Rectal smooth muscle tissue (tissue), 1 donor: Measurements from ENCODE around the gene RER1.

Experiments
- H3K27ac ChIP-seq: one replicate; pipeline ENCODE4 v1.7.0; 2013; ENCODE audit warnings: low read depth, low read length, inconsistent platforms
- H3K27me3 ChIP-seq: one replicate; pipeline ENCODE4 v1.7.0; 2013; ENCODE audit warnings: low read length; ENCODE audit not compliant: control insufficient read depth, insufficient read depth
- H3K36me3 ChIP-seq: one replicate; pipeline ENCODE4 v1.7.0; 2013; ENCODE audit warnings: low read length; ENCODE audit not compliant: control insufficient read depth, insufficient read depth
- H3K4me1 ChIP-seq: one replicate; pipeline ENCODE4 v1.7.0; 2013; ENCODE audit warnings: low read length; ENCODE audit not compliant: control insufficient read depth, insufficient read depth
- H3K4me3 ChIP-seq: one replicate; pipeline ENCODE4 v1.7.0; 2013; ENCODE audit warnings: low read length
- H3K9ac ChIP-seq: one replicate; pipeline ENCODE4 v1.7.0; 2013; ENCODE audit warnings: low read length

RER1 gene

DNA sequence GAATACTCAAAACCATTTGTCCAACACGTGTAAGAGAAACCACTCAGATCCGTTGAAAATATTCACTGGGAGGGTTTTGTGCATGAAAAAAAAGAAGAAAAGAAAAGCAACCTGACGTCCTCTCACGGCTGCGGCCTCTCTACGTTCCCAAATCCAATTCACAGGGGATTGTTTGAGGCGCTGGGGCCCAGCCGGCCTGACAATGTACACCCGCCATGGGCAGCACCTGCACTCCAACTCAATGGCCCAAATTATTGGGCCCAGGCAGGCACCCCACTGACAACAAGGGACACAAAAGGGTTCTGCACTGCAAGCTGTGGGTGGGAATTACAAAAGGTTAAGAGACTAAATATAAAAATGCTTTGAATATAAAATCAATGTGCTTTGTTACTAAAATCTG lies 41.8 kb upstream of the RER1 start:
- Histone ChIP-seq H3K4me1 (peaks cover 2% of the 10 kb centered on the region), H3K27ac (no peak overlapping the region), H3K27me3 (no peaks in the 10 kb centered on the region), H3K36me3 (no peaks in the 10 kb centered on the region), H3K9ac (no peak overlapping the region), H3K4me3 (no peak overlapping the region)

DNA sequence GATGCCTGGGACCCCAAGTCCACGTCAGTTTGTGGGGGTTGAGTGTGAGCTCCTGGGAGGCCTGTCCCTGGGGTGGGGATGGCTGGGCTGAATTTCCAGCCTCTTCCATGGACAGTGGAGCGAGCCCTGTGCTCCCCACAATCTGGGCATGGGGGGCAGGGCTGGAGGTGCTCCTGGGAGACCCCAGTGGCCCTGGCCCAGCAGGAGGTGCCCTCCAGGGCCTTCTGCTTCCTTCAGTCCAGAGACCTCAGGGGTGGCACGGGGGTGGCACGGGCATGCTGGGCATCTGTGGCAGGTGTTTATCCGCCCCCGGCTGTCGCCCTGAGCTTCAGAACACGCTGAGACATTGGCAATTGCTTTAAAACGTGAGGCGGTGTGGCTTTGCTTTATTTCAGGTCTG lies 41.1 kb upstream of the RER1 start:
- H3K4me1 ChIP-seq, result peaks cover 4% of the 10 kb centered on the region
- H3K27me3 ChIP-seq, result no peaks in the 10 kb centered on the region
- H3K36me3 ChIP-seq, result no peaks in the 10 kb centered on the region
- no peak overlapping the region for H3K27ac ChIP-seq
- H3K9ac ChIP-seq, result no peak overlapping the region
- no peak overlapping the region for H3K4me3 ChIP-seq

DNA sequence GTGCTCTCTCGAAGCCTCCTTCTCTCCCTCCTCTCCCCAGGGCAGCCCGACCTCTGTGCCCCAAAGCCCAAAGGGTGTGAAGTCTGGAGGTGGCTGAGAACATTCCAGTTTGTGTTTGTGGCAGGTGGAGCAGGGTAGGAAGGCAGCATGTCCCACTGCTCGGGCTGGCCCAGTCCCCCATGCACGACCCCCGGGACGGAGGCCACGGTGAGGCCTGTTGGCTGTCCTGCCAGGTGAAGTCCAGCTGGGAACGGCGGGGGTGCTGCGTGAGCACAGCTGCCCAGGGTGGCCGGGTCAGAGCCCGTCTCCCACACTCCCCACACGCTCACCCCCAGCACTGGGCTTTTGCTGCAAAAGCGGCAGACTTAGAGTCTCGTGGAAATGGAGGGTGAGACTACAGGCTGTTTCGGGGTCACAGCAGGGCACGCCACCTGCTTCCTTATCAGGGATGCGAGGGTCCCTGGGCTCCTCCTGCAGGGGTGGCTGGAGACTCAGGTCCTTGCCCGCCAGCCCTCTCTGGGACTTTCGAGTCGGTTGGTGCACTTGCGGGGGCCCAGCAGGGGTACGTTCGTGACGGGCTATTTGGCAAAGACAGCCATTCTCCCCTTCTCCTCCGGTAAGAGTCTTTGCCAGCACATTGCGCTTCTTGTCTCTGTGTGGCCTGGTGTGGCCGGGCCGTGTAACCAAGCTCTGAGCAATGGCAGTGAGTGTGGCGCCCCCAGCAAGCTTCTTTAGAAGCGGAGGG lies 40.6 kb upstream of the RER1 start:
- peaks cover 4% of the 10 kb centered on the region for H3K4me1 ChIP-seq
- no peaks in the 10 kb centered on the region for H3K36me3 ChIP-seq
- H3K27ac ChIP-seq, result no peak overlapping the region
- no peak overlapping the region for H3K4me3 ChIP-seq
- H3K9ac ChIP-seq, result no peak overlapping the region
- no peaks in the 10 kb centered on the region for H3K27me3 ChIP-seq

DNA sequence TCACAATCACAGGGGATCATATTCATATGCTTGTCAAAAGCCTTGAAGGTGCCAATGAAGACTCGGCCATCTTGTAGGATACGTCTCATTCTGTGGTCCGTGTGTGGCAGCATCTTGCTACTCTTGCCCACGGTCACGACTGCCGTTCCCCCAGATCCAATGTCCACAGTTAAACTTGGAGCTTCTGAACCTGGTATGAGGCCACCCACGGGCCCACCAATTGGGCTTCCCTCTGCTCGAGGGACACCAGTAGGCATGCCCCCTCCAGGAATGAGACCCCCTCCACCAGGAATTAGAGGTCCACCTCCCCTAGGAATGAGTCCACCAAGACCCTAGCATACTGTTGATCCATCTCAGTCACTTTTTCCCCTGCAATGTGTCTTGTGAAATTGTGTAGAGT lies 39.9 kb upstream of the RER1 start:
- H3K27me3 ChIP-seq, result no peaks in the 10 kb centered on the region
- H3K27ac ChIP-seq, result no peak overlapping the region
- H3K4me3 ChIP-seq, result no peak overlapping the region
- H3K4me1 ChIP-seq, result peaks cover 4% of the 10 kb centered on the region
- H3K36me3 ChIP-seq, result no peaks in the 10 kb centered on the region
- H3K9ac ChIP-seq, result no peak overlapping the region

DNA sequence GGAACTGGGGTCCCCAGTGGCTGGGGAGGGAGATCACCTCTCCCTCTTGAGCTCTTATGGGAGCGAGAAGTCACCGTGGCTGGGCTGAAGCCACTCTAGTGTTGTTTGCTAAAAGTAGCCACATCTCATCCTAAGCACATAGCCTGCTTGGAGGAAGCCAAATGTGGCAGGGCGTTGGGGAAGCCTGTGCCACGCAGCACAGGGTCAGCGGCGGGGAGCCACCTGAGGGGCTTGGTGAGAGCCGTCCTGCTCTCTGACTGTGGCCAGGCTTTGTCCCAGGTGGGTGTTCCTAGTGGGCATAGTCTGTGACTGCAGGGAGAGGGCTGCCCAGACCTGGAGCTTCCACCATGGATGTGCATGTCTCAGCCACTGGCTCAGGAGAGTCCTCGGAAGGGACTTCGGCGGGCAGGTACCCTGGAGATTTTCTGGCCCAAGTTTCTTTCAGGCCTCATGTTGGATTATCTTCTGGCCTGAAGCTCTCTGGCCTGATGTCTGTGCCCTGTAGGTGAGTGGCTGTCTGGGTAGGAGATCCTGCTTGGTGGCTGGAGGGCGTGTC lies 39.2 kb upstream of the RER1 start:
- Histone ChIP-seq H3K4me3 (no peak overlapping the region), H3K4me1 (peaks cover 4% of the 10 kb centered on the region), H3K36me3 (no peaks in the 10 kb centered on the region), H3K27me3 (no peaks in the 10 kb centered on the region), H3K9ac (no peak overlapping the region), H3K27ac (no peak overlapping the region)

DNA sequence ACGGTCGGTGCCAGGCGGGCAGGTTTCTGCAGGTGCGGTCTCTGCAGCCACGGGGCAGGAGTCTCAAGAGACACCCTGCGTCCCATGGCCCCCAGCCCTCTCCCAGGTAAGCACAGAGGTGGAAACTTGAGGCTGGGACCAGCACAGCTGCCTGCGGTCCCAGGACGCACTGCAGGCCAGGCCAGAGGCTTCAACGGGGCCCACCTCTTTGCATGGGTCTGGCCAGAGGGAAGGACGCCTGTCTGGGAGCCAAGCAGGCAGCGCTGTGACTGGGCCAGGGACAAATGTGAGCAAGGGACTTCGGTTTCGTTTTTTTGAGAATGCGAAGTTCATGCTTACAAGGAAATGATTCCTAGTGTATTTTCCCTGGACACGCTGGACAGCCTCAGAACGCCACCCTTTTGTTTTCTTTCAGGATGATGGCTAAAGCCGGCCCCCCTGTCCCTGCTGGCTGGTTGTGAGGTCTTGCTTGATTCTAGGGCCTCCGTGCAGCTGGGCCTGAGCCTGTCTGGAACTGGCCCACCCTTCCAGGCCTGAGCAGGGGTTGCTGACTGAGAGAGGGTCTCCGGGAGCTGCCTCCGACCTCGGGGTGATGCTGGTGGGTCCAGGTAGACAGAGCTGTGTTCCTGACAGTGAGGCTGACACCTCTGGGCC lies 38.6 kb upstream of the RER1 start:
- Histone ChIP-seq H3K4me3 (no peak overlapping the region), H3K4me1 (peaks cover 4% of the 10 kb centered on the region), H3K27ac (no peak overlapping the region), H3K9ac (no peak overlapping the region), H3K36me3 (no peaks in the 10 kb centered on the region), H3K27me3 (no peaks in the 10 kb centered on the region)

DNA sequence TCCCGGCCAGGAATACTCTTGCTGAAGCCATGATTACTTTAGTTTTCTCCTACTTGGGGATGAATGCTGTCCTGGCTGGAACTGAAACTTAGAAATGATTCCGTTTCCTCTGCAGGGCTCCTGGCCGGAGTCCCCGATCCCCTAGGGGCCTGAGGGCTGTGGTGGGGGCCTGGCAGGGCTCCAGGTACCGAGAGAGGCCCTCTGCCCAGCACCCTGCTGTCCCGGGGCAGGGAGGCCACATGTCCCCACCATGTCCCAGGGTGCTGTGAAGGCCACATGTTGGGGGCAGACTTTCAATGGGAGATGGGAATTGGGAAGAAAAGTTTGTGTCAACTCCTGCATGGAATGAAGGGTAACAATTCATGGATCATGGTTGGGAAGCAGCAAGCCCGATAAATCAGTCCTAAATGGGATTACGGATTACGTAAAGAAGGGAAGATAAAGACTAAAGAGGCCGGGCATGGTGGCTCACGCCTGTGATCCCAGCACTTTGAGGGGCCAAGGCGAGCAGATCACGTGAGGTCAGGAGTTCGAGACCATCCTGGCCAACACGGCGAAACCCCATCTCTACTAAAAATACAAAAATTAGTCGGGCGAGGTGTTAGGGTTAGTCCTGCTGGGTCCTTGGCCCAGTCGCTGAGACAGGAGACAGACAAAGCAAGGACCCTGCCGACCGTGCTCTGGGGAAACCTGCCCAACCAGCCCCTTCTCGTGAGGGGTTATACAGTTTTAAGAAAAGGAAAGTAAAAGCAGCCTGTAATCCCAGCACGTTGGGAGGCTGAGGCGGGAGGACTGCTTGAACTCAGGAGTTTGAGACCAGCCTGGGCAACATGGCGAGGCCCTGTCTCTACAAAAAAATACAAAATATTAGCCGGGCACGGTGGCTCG lies 37.8 kb upstream of the RER1 start:
- Histone ChIP-seq H3K27ac (no peak overlapping the region), H3K4me1 (peaks cover 4% of the 10 kb centered on the region), H3K36me3 (no peaks in the 10 kb centered on the region), H3K27me3 (no peaks in the 10 kb centered on the region), H3K4me3 (no peak overlapping the region), H3K9ac (no peak overlapping the region)

DNA sequence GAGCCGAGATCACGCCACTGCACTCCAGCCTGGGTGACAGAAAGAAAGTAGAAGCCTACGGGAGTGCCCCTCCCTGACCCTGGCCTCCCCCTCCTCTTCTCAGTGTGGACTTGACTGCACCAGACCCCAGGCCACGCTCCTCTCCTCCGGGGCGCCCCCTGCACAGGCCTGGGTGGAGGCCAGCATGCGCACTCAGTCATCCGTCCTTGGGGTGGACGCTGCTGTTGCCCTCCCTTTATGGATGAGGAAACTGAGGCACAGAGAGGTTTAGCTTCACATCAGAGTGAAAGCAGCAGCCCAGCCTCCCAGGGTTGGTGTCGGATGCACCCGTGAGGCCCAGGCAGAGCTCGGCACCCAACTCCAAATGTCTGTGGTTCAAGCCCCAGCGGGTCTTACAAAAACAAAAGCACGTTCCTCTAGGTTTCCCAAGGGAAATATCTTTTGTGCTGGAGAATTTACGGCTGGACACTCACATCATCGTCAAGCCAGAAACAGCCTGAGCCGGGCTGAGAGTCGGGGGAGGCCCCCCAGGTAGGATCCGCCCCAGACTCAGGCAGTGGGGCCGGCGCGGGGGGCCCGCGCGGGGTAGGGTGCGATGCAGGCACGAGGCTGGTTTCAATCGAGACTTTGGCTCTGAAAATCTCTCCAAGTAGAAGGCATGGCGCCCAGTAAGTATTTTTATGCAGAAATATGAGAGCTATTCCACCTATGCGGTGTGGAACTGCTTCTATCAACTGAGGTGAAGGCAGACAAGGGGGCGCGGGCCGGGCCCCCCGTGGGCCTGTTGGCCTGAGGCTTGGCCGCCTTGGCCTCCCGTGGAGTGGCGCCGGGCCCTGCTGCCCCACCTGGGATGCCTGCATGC lies 36.9 kb upstream of the RER1 start:
- Histone ChIP-seq H3K4me3 (no peak overlapping the region), H3K27me3 (no peaks in the 10 kb centered on the region), H3K4me1 (peaks cover 4% of the 10 kb centered on the region), H3K36me3 (no peaks in the 10 kb centered on the region), H3K9ac (no peak overlapping the region), H3K27ac (no peak overlapping the region)

DNA sequence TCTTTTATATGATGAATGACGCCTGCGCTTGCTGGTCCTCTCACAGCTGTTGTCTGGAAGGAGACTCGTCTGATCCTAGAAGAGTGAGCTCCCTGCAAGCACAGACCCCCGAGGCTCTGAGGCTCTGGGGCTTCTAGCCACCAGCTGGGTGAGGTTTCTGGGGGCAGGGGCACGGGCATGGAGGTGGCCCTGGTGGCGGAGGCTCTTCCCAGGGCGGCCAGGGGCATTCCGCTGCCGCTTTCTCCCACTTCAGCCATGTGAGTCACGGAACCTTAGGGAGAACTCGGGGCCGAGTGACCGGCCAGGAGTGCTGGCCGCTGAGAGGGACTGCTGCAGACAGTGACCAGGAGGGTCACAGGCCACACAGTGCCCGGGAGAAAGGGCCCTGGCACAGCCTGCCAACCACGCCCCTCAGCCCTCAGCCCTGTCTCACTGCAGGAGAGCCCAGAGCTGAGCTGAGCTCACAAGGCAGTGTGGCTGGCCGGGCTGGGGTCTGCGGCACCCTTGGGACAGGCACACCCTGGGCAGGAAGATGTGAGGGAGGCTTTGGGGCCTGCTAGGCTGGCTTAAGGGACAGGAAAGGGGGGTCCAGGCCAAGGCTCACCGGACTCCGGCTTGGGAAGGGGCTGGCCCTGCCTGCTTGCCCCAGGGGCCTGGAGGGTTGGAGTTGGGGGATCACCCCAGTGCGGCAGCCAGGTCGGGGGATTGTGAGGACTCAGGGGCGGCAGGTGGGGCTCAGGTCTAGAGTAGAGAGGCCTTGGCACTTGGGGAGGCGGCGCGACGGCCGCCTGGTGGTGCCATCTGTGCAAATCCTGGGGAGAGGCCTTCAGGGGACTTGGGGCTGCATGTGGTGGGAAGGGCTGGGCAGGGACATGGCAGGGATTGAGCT lies 36.0 kb upstream of the RER1 start:
- no peak overlapping the region for H3K27ac ChIP-seq
- no peaks in the 10 kb centered on the region for H3K27me3 ChIP-seq
- peaks cover 4% of the 10 kb centered on the region for H3K4me1 ChIP-seq
- H3K4me3 ChIP-seq, result no peak overlapping the region
- no peak overlapping the region for H3K9ac ChIP-seq
- H3K36me3 ChIP-seq, result no peaks in the 10 kb centered on the region

DNA sequence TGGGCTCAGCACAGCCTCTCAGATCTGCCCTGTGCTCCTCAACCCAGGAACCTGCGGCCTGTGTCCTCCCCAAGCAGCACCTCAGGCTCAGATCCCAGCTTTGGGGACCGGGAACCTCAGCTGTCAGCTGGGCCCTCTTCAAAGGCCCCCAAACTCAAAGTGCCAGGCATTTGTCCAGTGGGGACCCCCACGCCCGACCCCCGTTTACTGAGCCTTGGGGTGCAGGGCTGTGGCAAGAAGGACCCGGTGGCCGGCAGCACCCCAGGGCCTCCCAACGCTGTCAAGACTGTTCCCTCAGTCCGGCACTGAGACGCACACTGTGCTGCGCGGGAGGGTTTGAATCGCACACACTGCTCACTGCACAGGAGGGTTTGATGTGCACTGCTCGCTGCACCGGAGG lies 35.2 kb upstream of the RER1 start:
- Histone ChIP-seq H3K9ac (no peak overlapping the region), H3K36me3 (no peaks in the 10 kb centered on the region), H3K4me3 (no peak overlapping the region), H3K27ac (no peak overlapping the region), H3K27me3 (no peaks in the 10 kb centered on the region), H3K4me1 (peaks cover 8% of the 10 kb centered on the region)
